K562 (cell line): ENCODE measurements around the gene RHOC. TPM values are rescaled to one million over a fixed set of nuclear protein-coding genes. Genes with fewer than 3 reads are reported as not detected.

ENCODE experiments used
- ATAC-seq: fragments of 200-7000 bp; cut with Tn5 transposase; 3 replicates; pipeline ENCODE4 v1.9.1; 2020; ENCODE audit warnings: moderate library complexity
- BruUV-seq: library from RNA; stranded (reverse); fragments of 400-500 nt; replicated peaks from 2 replicates; lab custom pipeline; 2021; lab: Mats Ljungman, UMichigan
- CTCF ChIA-PET: fragments of 300-600 bp; formaldehyde crosslinking; extraction: SDS; loops from one replicate; lab custom pipeline; 2021; ENCODE audit warnings: low intra/inter-chr PET ratio; lab: Yijun Ruan, JAX
- POLR2A ChIA-PET: fragments of 300-600, 350-650 bp; sonication (Branson Sonifier 250); formaldehyde crosslinking; extraction: SDS; loops from one replicate; lab custom pipeline; 2021; ENCODE audit warnings: antibody characterized with exemption, inconsistent platforms; lab: Yijun Ruan, JAX
- DNase-seq, 4 experiments: peaks; one replicate each; pipeline versions ENCODE4 v3.0.0 to v3.0.0-alpha.2; 2011 to 2018; ENCODE audit warnings: low spot score in 3 of 4, mixed read lengths in 3 of 4; ENCODE audit errors: extremely low read depth in 1 of 4
- FAIRE-seq: peaks from 2 replicates; lab custom pipeline; 2011; peaks lifted over from hg19 to GRCh38; lab: Jason Lieb, UNC
- H2AFZ ChIP-seq: 2 replicates; pipeline ENCODE4 v1.6.0; 2011; ENCODE audit warnings: low read depth, low read length, control low read depth, inconsistent platforms
- H3K27ac ChIP-seq: fragments of 200-600 bp; 3 replicates; pipeline ENCODE4 v1.8.0; 2011; ENCODE audit warnings: low read depth, mild to moderate bottlenecking, control low read depth, inconsistent platforms, low read length, moderate library complexity, mixed read lengths; ENCODE audit errors: extremely low read depth
- H3K27me3 ChIP-seq, 2 experiments: fragments of 300-600 bp in 1 of 2; 2 replicates in 1 of 2; 3 replicates in 1 of 2; pipeline versions ENCODE4 v1.6.0 to v1.8.0; 2011; ENCODE audit warnings: inconsistent platforms in 2 of 2, low read length in 2 of 2, mild to moderate bottlenecking in 1 of 2, mixed read lengths in 1 of 2, moderate library complexity in 1 of 2; ENCODE audit not compliant: control insufficient read depth in 2 of 2, insufficient read depth in 2 of 2
- H3K36me3 ChIP-seq: fragments of 300-600 bp; 3 replicates; pipeline ENCODE4 v1.8.0; 2011; ENCODE audit warnings: mild to moderate bottlenecking, low read length, inconsistent platforms; ENCODE audit not compliant: control insufficient read depth, insufficient read depth
- H3K4me1 ChIP-seq, 2 experiments: fragments of 200-600 bp in 1 of 2; replicated peaks in 1 of 2; 2 replicates in 1 of 2; 3 replicates in 1 of 2; pipeline versions ENCODE4 v1.5.1 to v1.8.0; 2011; ENCODE audit warnings: inconsistent platforms in 2 of 2, low read length in 2 of 2, mild to moderate bottlenecking in 1 of 2, mixed read lengths in 1 of 2, moderate library complexity in 1 of 2; ENCODE audit not compliant: control insufficient read depth in 2 of 2, insufficient read depth in 2 of 2
- H3K4me2 ChIP-seq: 2 replicates; pipeline ENCODE4 v1.6.1; 2011; ENCODE audit warnings: low read length, control low read depth, inconsistent platforms, mixed read lengths; ENCODE audit not compliant: insufficient read depth
- H3K4me3 ChIP-seq: fragments of 200-600 bp; sonication (generic), shearing (Covaris generic); 2 replicates; pipeline ENCODE4 v1.5.1; 2016; ENCODE audit warnings: control low read depth, inconsistent platforms
- H3K79me2 ChIP-seq: fragments of 200-600 bp; 3 replicates; pipeline ENCODE4 v1.8.0; 2011; ENCODE audit warnings: low read length, inconsistent platforms; ENCODE audit not compliant: control insufficient read depth, insufficient read depth
- H3K9ac ChIP-seq, 2 experiments: 2 replicates each; pipeline versions ENCODE4 v1.6.0 to v1.6.1; 2011; ENCODE audit warnings: low read depth in 2 of 2, low read length in 2 of 2, control low read depth in 1 of 2, inconsistent platforms in 1 of 2, mild to moderate bottlenecking in 1 of 2, mixed read lengths in 1 of 2; ENCODE audit not compliant: insufficient read depth in 1 of 2
- H3K9me1 ChIP-seq: one replicate; pipeline ENCODE4 v1.6.0; 2011; ENCODE audit warnings: inconsistent platforms, mild to moderate bottlenecking, low read length, moderate library complexity; ENCODE audit not compliant: control insufficient read depth, insufficient read depth
- H3K9me3 ChIP-seq: replicated peaks from 2 replicates; pipeline ENCODE4 v1.5.1; 2011; ENCODE audit warnings: low read depth, low read length, inconsistent platforms; ENCODE audit not compliant: control insufficient read depth, insufficient read depth
- H4K20me1 ChIP-seq: replicated peaks from 2 replicates; pipeline ENCODE4 v1.6.1; 2011; ENCODE audit warnings: low read length, inconsistent platforms, mixed read lengths; ENCODE audit not compliant: control insufficient read depth, insufficient read depth
- GABPB2 ChIP-seq: fragments of 250-450 bp; sonication (Bioruptor Pico); conservative IDR thresholded peaks from 2 replicates; pipeline ENCODE4 v1.5.1; 2021; ENCODE audit warnings: mild to moderate bottlenecking
- NFATC3 ChIP-seq: fragments of 450-650 bp; IDR thresholded peaks from 2 replicates; pipeline ENCODE4 v1.6.1; 2017; ENCODE audit warnings: mild to moderate bottlenecking
- RFX7 ChIP-seq: fragments of 250-450 bp; sonication (Bioruptor Pico); IDR thresholded peaks from 2 replicates; pipeline ENCODE4 v1.5.1; 2021; ENCODE audit warnings: mild to moderate bottlenecking
- ZC3H8 ChIP-seq: fragments of 450-650 bp; IDR thresholded peaks from 2 replicates; pipeline ENCODE4 v1.6.1; 2017
- ZNF274 ChIP-seq: IDR thresholded peaks from 2 replicates; pipeline ENCODE4 v1.6.1; 2011; ENCODE audit warnings: low read depth, mild to moderate bottlenecking, low read length, moderate library complexity, borderline replicate concordance
- ZNF76 ChIP-seq: fragments of 250-450 bp; sonication (Bioruptor Pico); IDR thresholded peaks from 2 replicates; pipeline ENCODE4 v1.4.0; 2020; ENCODE audit warnings: mild to moderate bottlenecking, moderate library complexity, borderline replicate concordance
- ZNF780A ChIP-seq: fragments of 250-450 bp; sonication (Bioruptor Pico); IDR thresholded peaks from 2 replicates; pipeline ENCODE4 v1.5.0; 2021; ENCODE audit warnings: mild to moderate bottlenecking
- WGBS: fragments of 100-300 bp; shearing (Covaris generic); methylation state at CpG from one replicate; pipeline ENCODE4 v1.1.6; 2016; ENCODE audit warnings: low coverage, mixed read lengths; ENCODE audit not compliant: insufficient coverage; ENCODE audit errors: missing lambda C conversion rate; 5-methylcytosine and 5-hydroxymethylcytosine counted together
- in situ Hi-C: fragments of 300-500 bp; cut with MboI; formaldehyde crosslinking; loops from 4 replicates; pipeline ENCODE4 v1.15.0; 2018; ENCODE audit warnings: inconsistent platforms, mixed read lengths
- intact Hi-C: fragments of 100-400 bp; cut with micrococcal nuclease; formaldehyde crosslinking; loops from 2 replicates; pipeline ENCODE4 v1.14.2; 2022
- polyA plus RNA-seq, 8 experiments: library from polyadenylated mRNA; depleted of rRNA in 4 of 8; stranded (reverse) in 5 of 8; unstranded in 3 of 8; fragments of >200 nt; fragmentation: Nextera tagmentation in 2 of 8; fragmentation: Illumina TruSeq in 1 of 8; extraction: Ambion mirVana in 2 of 8; extraction: Trizol in 1 of 8; gene quantifications; 2 replicates each; pipeline versions ENCODE4 v1.2.1 to v1.2.3, GENCODE V29; 2011 to 2014; ENCODE audit warnings: inconsistent platforms in 1 of 8, missing spikeins in 1 of 8
- total RNA-seq, 7 experiments: library from RNA; depleted of rRNA in 6 of 7; stranded (reverse); fragments of >200 nt in 6 of 7; fragmentation: Illumina TruSeq in 2 of 7; extraction: Trizol in 2 of 7; gene quantifications; 2 replicates each; pipeline versions ENCODE4 v1.2.1 to v1.2.3, GENCODE V29; 2011 to 2021; ENCODE audit warnings: low replicate concordance in 1 of 7

RHOC gene
- total and polyA plus RNA-seq, 9 of the 15 experiments (the other 6 are each of a cell fraction or from before 2014, with no cell fraction given), result 35.2 to 364 (median 204) TPM

- H3K4me1 ChIP-seq, result peaks cover 18% of the 10 kb centered on the region in 2 experiments; a peak in 4 of 5 replicates
- H3K79me2 ChIP-seq, result peaks cover 3% of the 10 kb centered on the region; the same call in 1 of the 3 replicates
- no peak for ATAC-seq
- H3K27ac ChIP-seq, result no peak overlapping the region
- no peaks in the 10 kb centered on the region for H3K27me3 ChIP-seq
- intact Hi-C loops (no loop called here), in situ Hi-C loops (no loop called here)
- no peak overlapping the region for H3K4me3 ChIP-seq
- no peak for DNase-seq
- TF ChIP-seq RFX7, result no peak
- no peak for TF ChIP-seq ZC3H8
- no peak for TF ChIP-seq NFATC3
- TF ChIP-seq ZNF274, result no peak
- TF ChIP-seq GABPB2 (CRISPR knock-in tag), result no peak
- TF ChIP-seq ZNF76 (CRISPR knock-in tag), result no peak
- TF ChIP-seq ZNF780A (CRISPR knock-in tag), result no peak
- CTCF ChIA-PET, result no interaction called here
- no peak overlapping the region for H2AFZ ChIP-seq
- TSS peak; percentile 21 for BruUV-seq
- no peak overlapping the region for H3K4me2 ChIP-seq
- H3K36me3 ChIP-seq, result peaks cover 65% of the 10 kb centered on the region
- H4K20me1 ChIP-seq, result peaks cover 6% of the 10 kb centered on the region
- H3K9ac ChIP-seq, result peak overlapping the region in 1 of 2 experiments; percentile 11; a peak in 1 of 4 replicates
- H3K9me1 ChIP-seq, result peaks cover 9% of the 10 kb centered on the region
- no peak for FAIRE-seq
- POLR2A ChIA-PET, result interaction anchor here (0.6 to 3.2 kb wide), 7 partner anchors 8 to 102 kb away, joined by 3 to 30 read pairs (median 4); partner anchors contain the start of gene MOV10
- no peaks in the 10 kb centered on the region for H3K9me3 ChIP-seq
- 90% methylated on average over 8 of the region's 9 CpGs for WGBS
These were observed 17.6 kb downstream of the RHOC start for GRCh38 chr1:112689196-112689841.
